SIG-M5 (cell line): ENCODE results near the gene IGSF23.

Experiments
- DNase-seq: peaks from one replicate; lab custom pipeline; 2025; lab: John Stamatoyannopoulos, UW

Gene IGSF23

GRCh38 chr19:44641501-44642265 is 28.3 kb downstream of the IGSF23 start:
- DNase-seq = no peak

GRCh38 chr19:44642377-44642776 is 29.0 kb downstream of the IGSF23 start:
- DNase-seq = no peak

- DNase-seq = no peak
Observed at GRCh38 chr19:44643605-44644401, 30.4 kb downstream of the IGSF23 start, which contains the start of gene PVR. Gene PVR (plus strand): TSS chr19:44643910. CDS start chr19:44644097, 187 bp downstream.

- no peak for DNase-seq
Observed at GRCh38 chr19:44644402-44645016, 31.1 kb downstream of the IGSF23 start.

- DNase-seq = no peak
Observed at GRCh38 chr19:44645407-44646048, 32.2 kb downstream of the IGSF23 start.

- no peak for DNase-seq
Observed at GRCh38 chr19:44646049-44646416, 32.7 kb downstream of the IGSF23 start.

GRCh38 chr19:44647144-44647543 is 33.8 kb downstream of the IGSF23 start:
- DNase-seq = no peak

- no peak for DNase-seq
Observed at GRCh38 chr19:44648631-44649251, 35.4 kb downstream of the IGSF23 start.

- no peak for DNase-seq
Observed at GRCh38 chr19:44649578-44650145, 36.3 kb downstream of the IGSF23 start.

- DNase-seq = no peak
Observed at GRCh38 chr19:44653343-44653742, 40.0 kb downstream of the IGSF23 start.

GRCh38 chr19:44653977-44654774 is 40.8 kb downstream of the IGSF23 start:
- no peak for DNase-seq

- no peak for DNase-seq
Observed at GRCh38 chr19:44657211-44657921, 44.0 kb downstream of the IGSF23 start.

GRCh38 chr19:44658069-44658733 is 44.8 kb downstream of the IGSF23 start:
- DNase-seq = no peak

GRCh38 chr19:44660081-44660480 is 46.7 kb downstream of the IGSF23 start:
- DNase-seq = no peak

GRCh38 chr19:44661205-44661604 is 47.8 kb downstream of the IGSF23 start:
- no peak for DNase-seq

GRCh38 chr19:44661904-44662303 is 48.5 kb downstream of the IGSF23 start:
- DNase-seq = no peak

GRCh38 chr19:44662691-44663385 is 49.5 kb downstream of the IGSF23 start:
- DNase-seq = no peak

- no peak for DNase-seq
Observed at GRCh38 chr19:44663996-44664395, 50.6 kb downstream of the IGSF23 start.

- DNase-seq = no peak
Observed at GRCh38 chr19:44664976-44665375, 51.6 kb downstream of the IGSF23 start.
